Astrocyte (in vitro differentiated cells and primary cell): ENCODE data around the gene ZNF222.

Experiments used
- CTCF ChIP-seq: IDR thresholded peaks from 2 replicates; pipeline ENCODE4 v1.5.1; 2011; ENCODE audit warnings: low read depth, mild to moderate bottlenecking, inconsistent platforms, low read length, moderate library complexity; ENCODE audit not compliant: insufficient read depth
- EZH2 ChIP-seq: IDR thresholded peaks from 2 replicates; pipeline ENCODE4 v1.6.1; 2012; ENCODE audit warnings: mild to moderate bottlenecking, low read length, inconsistent platforms; ENCODE audit not compliant: insufficient read depth

DNA sequence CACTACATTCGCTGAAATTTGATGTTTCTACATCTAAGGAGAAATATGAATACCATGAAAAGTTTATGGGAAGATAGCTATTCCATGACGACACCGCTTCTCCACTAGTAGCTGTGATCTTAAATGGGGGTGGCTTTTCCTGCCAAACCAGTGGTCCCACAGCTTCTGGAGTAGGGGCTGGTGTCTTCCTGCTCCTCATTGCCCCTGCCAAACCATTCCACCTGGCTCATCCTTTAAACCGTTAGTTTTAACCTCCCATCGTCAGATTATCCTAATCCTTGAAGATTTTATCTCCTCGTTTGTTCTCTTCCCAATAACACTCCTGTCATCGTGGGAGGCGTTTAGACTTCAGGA lies 23.0 kb upstream of the ZNF222 start:
- TF ChIP-seq CTCF (no peak), EZH2 (no peak)
